ENCODE measurements around the gene CACNA1D.

DNA sequence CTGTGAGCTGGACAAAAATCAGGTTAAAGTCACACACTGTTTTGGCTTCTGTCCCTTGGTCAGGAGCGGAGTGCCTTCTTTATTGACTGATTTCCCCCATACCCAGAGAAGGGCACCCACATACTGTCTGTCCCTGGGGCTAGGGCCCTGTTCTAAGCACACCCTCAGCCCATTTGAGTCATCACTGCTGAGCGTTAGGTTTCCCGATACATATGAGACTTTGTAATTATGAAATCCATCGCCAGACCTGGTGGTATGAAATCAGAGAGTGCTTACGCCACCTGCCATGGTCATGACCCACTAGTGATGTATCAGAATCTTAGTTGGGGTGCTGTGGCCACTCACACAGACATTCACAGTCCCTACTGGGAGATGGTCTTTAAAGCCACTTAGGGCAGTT is 255.0 kb downstream of the CACNA1D start:
- TF ChIP-seq CTCF (IDR thresholded peaks at IDR 0.05; ENCODE audit: low read depth, low read length) (no peak), EZH2phosphoT487 (IDR thresholded peaks at IDR 0.05; ENCODE audit: low read depth) (no peak)

Data from OCI-LY3 (cell line).